ENCODE measurements around the gene NEGR1.
A peak's percentile ranks its signal among the peaks of the same experiment; 100 is the strongest.

NEGR1 gene

DNA sequence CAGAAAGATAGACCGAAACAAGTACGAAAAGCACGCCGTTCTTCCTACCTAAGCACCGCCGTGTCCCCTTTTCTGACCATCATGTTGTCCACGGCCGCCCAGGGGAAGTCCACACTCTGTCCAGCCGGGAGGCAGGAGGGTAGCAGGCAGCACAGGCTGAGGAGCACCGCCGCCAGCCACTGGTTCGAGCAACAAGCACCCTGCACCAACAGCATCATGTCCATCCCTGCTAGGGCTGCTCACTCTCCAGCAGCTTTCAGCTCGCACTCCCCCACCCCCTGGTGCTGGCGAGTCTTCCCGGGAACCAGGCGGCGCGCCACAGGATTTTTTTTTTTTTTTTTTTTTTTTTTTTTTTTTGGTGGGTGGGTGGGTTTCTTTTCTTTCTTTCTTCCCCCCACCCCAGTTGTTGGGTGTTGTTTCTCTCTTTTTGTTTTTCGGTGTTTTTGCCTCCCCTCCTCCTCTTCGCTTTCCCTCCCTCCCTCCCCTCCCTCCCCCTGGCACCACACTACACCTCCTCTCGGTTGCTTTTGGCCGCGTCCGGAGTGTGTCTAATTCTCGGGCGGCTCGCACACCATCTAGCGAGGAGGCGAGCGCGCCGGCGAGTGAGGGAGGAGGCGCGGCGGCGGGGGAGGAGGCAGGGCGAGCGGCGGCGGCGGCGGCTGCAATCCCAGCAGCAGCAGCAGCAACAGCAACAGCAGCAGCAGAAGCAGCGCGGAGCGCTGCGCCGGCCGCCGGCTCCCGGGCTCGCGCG, at the start of gene NEGR1:
TSS of gene NEGR1 (minus strand) at position 269 of the 751 bp plus-strand sequence.
- DNase-seq: peak; percentile 65 to 98 (median 90)
- intact Hi-C loops (cut with DNase I): loop anchor here (2.0 to 10.0 kb wide), 2 partner anchors 96 to 342 kb away; no protein-coding TSS in a partner anchor

DNA sequence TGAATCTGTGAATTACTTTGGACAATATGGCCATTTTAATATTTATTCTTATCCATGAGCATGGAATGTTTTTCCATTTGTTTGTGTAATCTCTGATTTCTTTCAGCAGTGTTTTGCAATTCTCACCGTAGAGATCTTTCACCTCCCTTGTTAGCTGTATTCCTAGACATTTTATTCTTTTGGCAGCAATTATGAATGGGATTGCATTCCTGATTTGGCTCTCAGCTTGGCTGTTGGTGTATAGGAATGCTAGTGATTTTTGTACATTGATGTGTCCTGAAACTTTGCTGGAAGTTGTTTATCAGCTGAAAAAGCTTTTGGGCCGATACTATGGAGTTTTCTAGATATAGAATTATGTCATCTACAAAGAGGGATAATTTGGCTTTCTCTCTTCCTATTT, 44.2 kb upstream of the NEGR1 start:
- intact Hi-C loops (cut with DNase I): no loop called here
- DNase-seq: no peak

DNA sequence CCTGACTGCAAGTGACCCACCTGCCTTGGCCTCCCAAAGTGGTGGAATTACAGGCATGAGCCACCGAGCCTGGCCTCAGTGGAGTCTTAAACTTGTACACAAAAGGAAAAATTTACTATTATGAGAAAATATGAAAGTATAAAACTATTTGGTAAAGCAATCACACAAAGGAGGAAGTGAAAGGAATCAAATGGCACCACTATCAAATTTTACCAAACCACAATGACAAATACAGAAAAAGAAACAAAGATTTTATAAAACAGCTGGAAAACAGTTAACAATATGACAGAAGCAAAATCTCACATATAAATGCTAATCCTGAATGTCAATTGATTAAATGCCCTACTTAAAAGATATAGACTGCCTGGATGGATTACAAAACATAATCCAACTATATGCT, 42.1 kb upstream of the NEGR1 start:
- DNase-seq: no peak
- intact Hi-C loops (cut with DNase I): no loop called here

DNA sequence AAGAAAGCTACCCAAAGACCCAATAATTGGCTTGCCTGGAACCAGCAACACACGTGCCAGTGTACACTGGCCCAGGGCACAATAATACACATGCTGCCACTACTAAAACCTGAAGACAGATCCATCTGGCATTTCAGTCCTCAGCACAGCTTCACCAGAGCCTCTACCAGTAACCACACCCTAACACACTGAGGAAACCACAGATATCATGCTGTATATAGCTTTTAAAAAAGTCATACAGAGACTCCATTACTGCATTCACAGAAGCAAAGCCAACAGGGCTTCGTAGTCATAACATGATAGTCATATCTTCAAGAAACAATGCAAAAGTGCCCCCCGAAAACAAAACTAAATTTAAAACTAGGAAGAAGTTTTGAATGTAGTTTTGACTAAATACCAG, 40.6 kb upstream of the NEGR1 start:
- intact Hi-C loops (cut with DNase I): no loop called here
- no peak for DNase-seq

DNA sequence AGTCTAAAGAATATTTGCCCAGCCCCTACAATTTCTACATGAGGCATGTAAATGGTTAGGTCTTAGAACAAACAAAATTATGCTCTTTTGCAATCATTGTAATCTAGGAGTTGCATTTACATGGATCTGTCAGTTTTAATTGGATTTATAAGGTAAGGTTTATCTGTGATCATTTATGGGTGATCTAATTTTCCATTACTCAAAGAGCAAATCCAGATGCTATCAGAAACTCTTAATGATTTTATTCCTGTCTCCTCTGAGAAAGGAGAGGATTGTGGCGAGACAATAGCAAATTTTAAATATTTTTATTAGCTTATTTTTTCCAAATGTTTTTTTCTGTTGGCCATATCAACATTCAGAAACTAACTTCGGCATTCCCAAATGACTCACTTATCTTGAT, 14.2 kb upstream of the NEGR1 start:
- no peak for DNase-seq
- intact Hi-C loops (cut with DNase I): no loop called here

DNA sequence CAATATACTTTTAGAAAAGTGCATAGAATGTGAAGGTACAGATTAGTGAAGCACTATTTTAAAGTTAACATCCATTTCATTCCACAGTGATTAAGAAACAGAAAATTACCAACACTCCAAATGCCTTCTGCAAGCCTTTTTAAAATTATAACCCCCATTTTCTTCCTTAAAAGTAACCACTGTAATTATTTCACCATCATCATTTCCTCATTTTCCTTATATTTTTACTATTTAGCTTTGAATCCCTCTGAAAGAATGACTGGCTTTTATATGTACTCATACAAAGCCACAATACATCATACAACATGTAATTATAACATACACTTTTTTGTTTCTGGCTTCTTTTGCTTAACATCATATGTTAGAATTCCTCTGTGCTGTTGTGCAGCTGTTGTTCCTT, 6.5 kb upstream of the NEGR1 start:
- intact Hi-C loops (cut with DNase I): loop anchor here (10.0 kb wide), 1 partner anchor 336 kb away; no protein-coding TSS in a partner anchor
- DNase-seq: no peak

DNA sequence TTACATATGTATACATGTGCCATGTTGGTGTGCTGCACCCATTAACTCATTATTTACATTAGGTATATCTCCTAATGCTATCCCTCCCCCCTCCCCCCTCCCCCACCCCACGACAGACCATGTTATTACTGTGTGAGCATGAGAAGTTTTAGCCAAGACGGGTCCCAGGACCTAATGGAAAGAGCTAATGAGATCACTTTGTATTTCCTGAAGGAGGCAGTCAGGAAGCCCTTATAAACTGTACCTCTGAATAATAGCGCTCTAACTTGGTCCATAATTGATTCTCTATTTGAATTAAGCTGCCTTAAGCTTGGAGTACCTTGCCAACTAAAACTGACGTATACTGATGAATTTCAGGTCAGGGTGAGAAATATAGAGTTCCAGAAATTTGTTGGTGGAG, 4.1 kb upstream of the NEGR1 start:
- intact Hi-C loops (cut with DNase I): loop anchor here (10.0 kb wide), 1 partner anchor 338 kb away; no protein-coding TSS in a partner anchor
- no peak for DNase-seq

DNA sequence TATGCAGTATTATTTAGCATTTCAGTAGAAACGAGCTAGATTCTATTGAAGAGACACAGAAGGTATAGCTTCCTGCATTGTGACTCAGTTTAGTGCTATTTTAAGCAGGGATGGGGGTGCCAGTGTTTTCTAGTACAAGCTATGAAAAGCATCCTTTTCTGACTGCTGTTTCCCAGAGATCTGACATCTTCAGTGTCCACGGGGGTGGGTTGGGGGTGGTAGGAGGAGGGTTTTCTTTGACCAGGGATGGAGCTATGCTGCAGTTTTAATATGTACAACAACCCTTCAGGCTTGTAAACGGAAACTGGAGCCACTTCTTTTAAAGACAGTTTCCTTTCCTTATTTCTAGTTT, 2.7 kb upstream of the NEGR1 start:
- intact Hi-C loops (cut with DNase I): loop anchor here (10.0 kb wide), 1 partner anchor 340 kb away; no protein-coding TSS in a partner anchor
- peak in 8 of 10 donors; percentile 23 to 80 (median 49) for DNase-seq

DNA sequence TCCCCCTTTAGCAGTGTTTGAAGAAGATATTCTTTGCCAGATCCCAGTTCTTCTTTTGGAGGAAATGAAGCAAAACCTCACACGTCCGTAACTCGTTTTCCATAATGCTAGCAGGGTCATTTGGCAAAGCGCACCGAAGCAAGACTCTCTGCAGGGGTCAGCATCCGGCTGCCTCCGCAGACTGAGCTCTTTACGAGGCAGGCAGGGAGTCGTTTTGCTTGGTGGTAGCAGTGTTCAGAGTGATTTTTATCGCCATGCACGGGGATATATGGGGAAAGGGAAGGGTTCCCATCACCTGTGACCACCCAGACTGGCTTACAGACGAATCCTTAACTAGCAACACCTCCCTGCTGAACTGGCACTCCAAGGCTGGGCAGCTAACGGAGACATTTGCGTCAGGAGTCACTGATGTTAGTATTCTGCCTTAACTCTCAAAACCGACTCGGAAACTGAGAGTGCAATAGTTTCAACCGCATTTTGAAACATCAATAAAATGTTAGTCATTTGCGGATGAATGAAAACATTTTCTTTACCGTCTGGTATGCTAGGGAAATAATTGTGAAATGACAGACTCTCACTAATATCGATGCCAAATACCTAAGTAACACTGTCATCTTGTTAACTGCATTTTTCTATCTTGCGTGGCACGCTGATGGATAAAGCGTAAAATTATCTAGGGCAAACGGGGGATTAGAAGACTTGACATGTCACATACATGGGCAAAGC, 2.2 kb upstream of the NEGR1 start:
- DNase-seq: peak; percentile 32 to 90 (median 54)
- intact Hi-C loops (cut with DNase I): loop anchor here (10.0 kb wide), 1 partner anchor 340 kb away; no protein-coding TSS in a partner anchor

DNA sequence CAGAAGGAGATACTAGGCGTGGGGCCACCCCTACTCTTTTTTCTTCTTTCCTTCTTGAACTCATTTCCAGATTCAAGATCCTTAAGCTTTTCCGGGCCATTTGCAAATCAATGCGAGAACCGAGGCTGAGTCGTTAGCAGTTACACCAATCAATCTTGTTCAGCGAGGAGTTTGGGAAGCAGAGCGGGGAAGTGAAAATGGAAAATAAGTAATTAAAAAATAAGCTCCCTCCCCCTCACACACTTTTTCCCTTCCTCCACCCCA, 1.7 kb upstream of the NEGR1 start:
- DNase-seq: no peak
- intact Hi-C loops (cut with DNase I): loop anchor here (10.0 kb wide), 1 partner anchor 341 kb away; no protein-coding TSS in a partner anchor

DNA sequence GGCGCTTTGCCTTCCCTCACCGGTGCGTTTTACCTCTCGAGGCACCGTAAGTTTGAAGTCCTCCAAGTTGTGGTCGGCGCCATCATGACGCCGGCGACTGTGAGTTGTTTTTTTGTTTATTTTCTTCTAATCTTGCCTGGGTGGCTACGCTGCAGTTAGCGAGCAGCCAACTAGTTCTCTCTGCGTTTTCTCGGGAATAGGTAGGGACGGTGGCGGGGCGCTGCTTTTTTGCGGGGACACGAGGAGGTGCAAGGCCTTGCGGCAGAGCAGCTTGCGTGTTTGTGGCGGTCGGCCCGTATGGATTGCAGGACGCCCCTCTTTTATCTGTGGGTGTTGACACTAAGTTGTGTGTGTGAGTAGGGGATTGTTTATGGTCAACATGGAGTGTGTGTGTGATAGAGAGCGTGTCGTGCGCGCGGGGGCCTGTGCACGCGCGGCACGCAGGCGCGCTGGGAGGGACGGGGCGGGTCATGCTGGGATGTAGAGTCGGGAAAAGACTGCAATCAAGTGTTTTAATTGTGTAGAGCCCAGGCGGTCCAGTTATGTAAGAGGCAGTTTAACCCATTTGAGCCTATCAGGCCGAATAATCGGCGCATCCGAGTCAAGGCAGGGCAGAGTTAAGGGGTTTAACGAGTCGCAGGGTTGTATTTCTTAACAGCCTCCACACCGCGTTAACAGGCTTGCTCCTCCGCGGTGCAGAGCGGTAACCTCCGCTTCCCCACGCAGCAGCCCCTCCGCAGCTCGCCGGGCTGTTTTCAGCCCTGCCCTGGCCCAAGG, 1.2 kb upstream of the NEGR1 start:
- peak; percentile 78 to 97 (median 86) for DNase-seq
- intact Hi-C loops (cut with DNase I): loop anchor here (2.0 to 10.0 kb wide), 2 partner anchors 97 to 341 kb away; no protein-coding TSS in a partner anchor

DNA sequence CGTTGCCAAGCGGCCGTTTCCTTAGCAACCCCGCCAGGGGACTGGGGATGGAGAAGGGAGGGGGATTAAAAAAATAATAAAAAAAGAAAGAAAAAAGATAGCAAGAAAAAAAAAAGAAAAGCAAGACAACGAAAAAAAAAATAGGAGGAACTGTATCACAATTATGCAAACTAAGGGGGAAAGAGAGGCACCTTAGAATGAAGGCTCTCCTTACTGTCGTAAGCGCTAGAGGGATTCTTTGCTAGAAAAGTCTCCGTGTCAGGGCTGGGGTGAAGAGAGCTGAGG, 625 bp upstream of the NEGR1 start:
- no peak for DNase-seq
- intact Hi-C loops (cut with DNase I): loop anchor here (2.0 to 10.0 kb wide), 2 partner anchors 96 to 342 kb away; no protein-coding TSS in a partner anchor

DNA sequence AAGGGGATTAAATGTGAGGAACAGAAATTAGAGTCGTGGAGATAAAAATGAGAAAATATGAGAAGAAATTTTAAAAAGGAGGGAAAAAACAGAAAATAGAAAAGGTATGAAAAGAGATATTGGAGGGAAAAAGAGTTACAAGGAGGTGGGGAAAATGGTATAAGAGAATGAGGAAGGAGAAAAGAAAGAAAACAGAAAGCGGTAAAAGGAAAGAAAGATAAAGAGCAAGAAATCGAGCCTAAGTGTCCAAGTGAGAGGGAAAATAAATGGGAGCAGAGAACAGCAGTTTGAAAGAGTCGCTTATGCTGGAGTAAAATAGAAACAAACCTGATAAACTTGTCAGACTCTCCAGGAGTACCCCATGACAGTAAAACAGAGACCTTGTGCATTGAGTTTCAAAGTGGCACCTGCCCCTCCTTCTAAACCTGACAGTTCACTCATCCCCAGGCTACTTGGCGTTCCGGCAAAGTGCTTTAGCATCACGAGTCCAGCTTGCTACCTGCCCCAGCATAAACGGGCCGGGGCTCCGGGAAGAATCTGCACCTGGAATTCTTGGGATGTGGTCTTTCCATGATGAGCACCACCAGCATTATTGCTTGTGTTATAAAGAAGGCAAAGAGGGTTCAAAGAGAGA, 585 bp downstream of the NEGR1 start:
- intact Hi-C loops (cut with DNase I): loop anchor here (2.0 to 10.0 kb wide), 2 partner anchors 95 to 343 kb away; no protein-coding TSS in a partner anchor
- DNase-seq: peak in 7 of 10 donors; percentile 21 to 80 (median 35)

DNA sequence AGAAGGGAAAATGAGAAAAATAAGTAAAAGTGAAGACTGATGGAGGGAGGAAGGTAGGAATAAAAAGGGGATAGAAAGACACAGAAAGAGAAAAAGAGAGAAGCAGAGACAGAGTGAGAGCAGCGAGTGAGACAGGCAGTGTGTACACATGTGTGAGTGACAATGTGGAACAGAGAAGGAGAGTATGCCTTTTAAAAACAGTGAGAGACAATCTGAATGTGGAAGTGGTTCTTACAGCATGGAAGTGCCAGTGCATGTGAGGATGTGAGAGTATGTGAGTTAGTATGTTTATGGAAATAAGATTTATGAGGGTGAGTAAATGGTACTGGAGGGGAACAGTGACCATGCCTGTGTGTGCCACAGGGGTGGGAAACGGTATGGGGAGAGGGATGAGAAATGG, 1.2 kb downstream of the NEGR1 start:
- intact Hi-C loops (cut with DNase I): loop anchor here (10.0 kb wide), 1 partner anchor 344 kb away; no protein-coding TSS in a partner anchor
- peak in 1 of 10 donors; percentile 32 for DNase-seq

DNA sequence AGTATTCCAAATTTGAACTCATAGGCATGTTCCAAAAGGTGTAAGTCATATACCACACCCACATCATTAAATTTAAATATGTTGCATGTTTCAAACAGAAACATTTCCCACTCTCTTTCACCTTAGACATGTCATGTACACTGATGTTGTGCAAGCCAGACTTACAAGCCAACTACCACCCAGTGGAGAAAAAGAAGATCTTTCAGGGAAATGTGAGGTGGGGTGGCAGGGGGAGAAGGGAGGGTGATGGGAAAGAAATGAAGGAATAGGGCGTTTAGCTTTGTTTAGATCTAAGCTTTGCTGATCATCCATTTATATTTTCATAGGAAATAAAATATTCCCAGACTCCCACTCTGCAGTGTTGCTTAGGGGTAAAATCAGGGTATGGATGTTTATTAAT, 1.6 kb downstream of the NEGR1 start:
- intact Hi-C loops (cut with DNase I): loop anchor here (10.0 kb wide), 1 partner anchor 344 kb away; no protein-coding TSS in a partner anchor
- DNase-seq: no peak

DNA sequence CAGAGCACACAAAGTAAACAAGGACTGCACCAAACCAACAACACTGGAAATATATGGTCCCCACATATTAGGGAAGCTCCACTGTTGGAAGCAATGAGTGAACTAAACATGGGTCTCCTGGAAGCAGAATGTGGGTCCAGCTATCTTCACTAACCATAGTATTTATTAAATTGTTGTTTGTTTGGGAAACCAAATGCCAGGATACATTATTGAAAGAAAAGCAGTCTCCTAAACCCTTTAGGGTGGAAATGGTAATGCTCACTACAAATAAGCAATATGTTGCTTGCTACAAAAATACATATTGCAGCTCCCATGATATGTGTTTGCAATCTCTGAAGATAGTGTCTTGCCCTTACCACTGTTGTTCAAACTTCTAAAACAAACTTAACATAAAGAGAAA, 2.2 kb downstream of the NEGR1 start:
- intact Hi-C loops (cut with DNase I): loop anchor here (10.0 kb wide), 1 partner anchor 345 kb away; no protein-coding TSS in a partner anchor
- no peak for DNase-seq

DNA sequence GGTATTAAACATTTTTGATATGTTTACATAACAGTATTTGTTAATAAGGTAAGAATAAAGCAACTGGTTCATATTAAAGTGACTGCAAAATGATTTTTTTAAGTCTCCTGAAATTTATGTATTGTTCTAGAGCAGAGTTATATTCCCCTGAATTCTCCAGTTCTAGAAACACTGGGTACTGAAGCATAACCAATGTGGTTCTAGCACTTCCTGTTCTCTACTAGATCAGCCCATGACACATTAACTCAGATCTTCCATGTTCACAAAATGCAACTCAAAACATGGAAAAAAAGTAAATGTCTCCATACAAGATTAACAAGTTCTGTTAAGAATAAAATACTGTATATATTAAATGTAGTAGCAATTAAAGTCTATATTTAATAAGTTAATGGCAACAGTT, 3.9 kb downstream of the NEGR1 start:
- intact Hi-C loops (cut with DNase I): no loop called here
- no peak for DNase-seq

DNA sequence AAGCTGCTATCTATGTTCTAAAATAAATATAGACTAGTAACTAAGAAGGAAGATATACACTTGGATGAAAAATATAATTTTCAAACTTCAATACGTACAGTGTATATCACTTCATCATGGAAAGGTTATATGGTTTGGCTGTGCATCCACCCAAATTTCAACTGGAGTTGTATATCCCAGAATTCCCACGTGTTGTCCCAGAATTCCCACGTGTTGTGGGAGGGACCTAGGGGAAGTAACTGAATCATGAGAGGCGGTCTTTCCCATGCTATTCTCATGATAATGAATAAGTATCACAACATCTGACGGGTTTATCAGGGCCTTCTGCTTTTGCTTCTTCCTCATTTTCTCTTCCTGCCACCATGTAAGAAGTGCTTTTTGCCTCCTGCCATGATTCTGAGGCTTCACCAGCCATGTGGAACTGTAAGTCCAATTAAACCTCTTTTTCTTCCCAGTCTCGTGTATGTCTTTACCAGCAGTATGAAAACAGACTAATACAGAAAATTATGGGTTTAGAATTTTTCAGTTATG, 10.7 kb downstream of the NEGR1 start:
- intact Hi-C loops (cut with DNase I): no loop called here
- no peak for DNase-seq

DNA sequence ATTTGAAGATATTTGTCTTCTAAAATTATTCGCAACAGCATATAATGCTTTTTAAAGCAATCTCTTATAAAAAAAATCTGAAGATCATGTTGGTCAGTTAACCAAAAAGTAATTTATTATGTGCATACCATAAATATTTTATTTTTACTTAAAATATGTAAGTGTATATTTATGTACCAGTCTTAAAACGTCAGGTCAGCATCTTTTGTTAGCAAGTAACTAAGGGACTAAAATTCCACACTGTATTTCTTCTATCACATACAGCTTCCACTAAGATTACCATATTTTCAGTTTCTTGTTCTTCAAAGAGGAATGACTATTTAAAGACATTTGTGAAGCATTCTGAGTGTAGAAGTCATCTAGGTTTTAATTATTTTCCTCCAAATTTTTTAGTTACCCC, 19.6 kb downstream of the NEGR1 start:
- intact Hi-C loops (cut with DNase I): no loop called here
- no peak for DNase-seq

DNA sequence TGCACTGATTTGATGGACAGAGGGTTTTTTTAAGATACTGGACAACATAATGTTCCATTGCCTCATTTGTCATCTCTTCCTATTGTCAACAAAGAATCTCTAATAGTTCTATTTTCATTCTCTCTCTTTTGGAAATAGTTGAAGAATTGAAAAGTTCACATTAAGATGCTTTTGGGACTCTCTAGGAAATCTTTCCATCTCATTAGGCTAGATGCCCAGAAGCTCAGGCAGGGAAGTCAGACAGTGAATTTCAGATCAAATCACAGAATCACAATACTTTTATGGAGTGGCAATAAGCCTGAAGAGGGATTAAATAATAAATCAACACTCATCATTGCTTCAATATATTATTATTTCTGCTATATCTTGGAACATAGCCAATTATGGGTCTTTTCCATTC, 29.2 kb downstream of the NEGR1 start:
- no peak for DNase-seq
- intact Hi-C loops (cut with DNase I): no loop called here

Measured in posterior cingulate gyrus (tissue), 11 donors.